MM.1S (cell line): ENCODE measurements around the gene PRKCA.

Experiments
- DNase-seq: peaks from one replicate; pipeline ENCODE4 v3.0.0-alpha.2; 2015
- H2AFZ ChIP-seq: fragments of 300-600 bp; sonication (generic); 2 replicates; pipeline ENCODE4 v1.6.0; 2016; ENCODE audit warnings: antibody characterized with exemption, low read length
- H3F3A ChIP-seq: fragments of 300-600 bp; sonication (generic); 2 replicates; pipeline ENCODE4 v1.6.1; 2016; ENCODE audit warnings: mild to moderate bottlenecking, antibody characterized with exemption, low read length, moderate library complexity, mixed read lengths; ENCODE audit not compliant: insufficient read depth
- H3K27ac ChIP-seq: fragments of 300-600 bp; sonication (generic); 2 replicates; pipeline ENCODE4 v1.5.1; 2016; ENCODE audit warnings: mild to moderate bottlenecking, low read length
- H3K27me3 ChIP-seq: fragments of 300-600 bp; sonication (generic); replicated peaks from 2 replicates; pipeline ENCODE4 v1.6.0; 2016; ENCODE audit warnings: low read length; ENCODE audit not compliant: insufficient read depth
- H3K36me3 ChIP-seq: fragments of 300-600 bp; sonication (generic); replicated peaks from 2 replicates; pipeline ENCODE4 v1.6.1; 2016; ENCODE audit warnings: mild to moderate bottlenecking, low read length, mixed read lengths; ENCODE audit not compliant: insufficient read depth
- H3K4me1 ChIP-seq: fragments of 300-600 bp; sonication (generic); 2 replicates; pipeline ENCODE4 v1.6.1; 2016; ENCODE audit warnings: low read length, mixed read lengths
- H3K4me2 ChIP-seq: fragments of 300-600 bp; sonication (generic); 2 replicates; pipeline ENCODE4 v1.6.0; 2016; ENCODE audit warnings: low read depth, low read length
- H3K4me3 ChIP-seq: fragments of 300-600 bp; sonication (generic); 2 replicates; pipeline ENCODE4 v1.5.1; 2016; ENCODE audit warnings: low read length, mixed read lengths
- H3K79me2 ChIP-seq: fragments of 300-600 bp; sonication (generic); 2 replicates; pipeline ENCODE4 v1.6.1; 2016; ENCODE audit warnings: mixed run types, low read length, mixed read lengths
- H3K9ac ChIP-seq: fragments of 300-600 bp; sonication (generic); 2 replicates; pipeline ENCODE4 v1.6.1; 2016; ENCODE audit warnings: low read length, mixed read lengths
- H3K9me2 ChIP-seq: fragments of 300-600 bp; sonication (generic); replicated peaks from 2 replicates; pipeline ENCODE4 v1.6.1; 2016; ENCODE audit warnings: mild to moderate bottlenecking, low read length, mixed read lengths; ENCODE audit not compliant: insufficient read depth
- H3K9me3 ChIP-seq: fragments of 300-600 bp; sonication (generic); replicated peaks from 2 replicates; pipeline ENCODE4 v1.6.1; 2016; ENCODE audit warnings: mild to moderate bottlenecking, low read length, mixed read lengths; ENCODE audit not compliant: insufficient read depth
- H4K20me1 ChIP-seq: fragments of 300-600 bp; sonication (generic); 2 replicates; pipeline ENCODE4 v1.6.1; 2016; ENCODE audit warnings: mild to moderate bottlenecking, low read length, moderate library complexity, mixed read lengths; ENCODE audit not compliant: insufficient read depth
- EZH2 ChIP-seq: fragments of 300-600 bp; sonication (generic); optimal IDR thresholded peaks from 2 replicates; pipeline ENCODE3; 2017; ENCODE audit warnings: low read depth, mild to moderate bottlenecking, antibody characterized with exemption, low read length, mixed read lengths
- EZH2phosphoT487 ChIP-seq: fragments of 300-600 bp; sonication (generic); IDR thresholded peaks from 2 replicates; pipeline ENCODE4 v1.6.1; 2018; ENCODE audit warnings: antibody characterized with exemption, low read length
- TF ChIP-seq, protein P1 (sequence below): fragments of 300-600 bp; sonication (generic); IDR thresholded peaks from 2 replicates; pipeline ENCODE4 v1.5.1; 2016; ENCODE audit warnings: antibody characterized with exemption, low read length, mixed read lengths

The PRKCA gene

DNA sequence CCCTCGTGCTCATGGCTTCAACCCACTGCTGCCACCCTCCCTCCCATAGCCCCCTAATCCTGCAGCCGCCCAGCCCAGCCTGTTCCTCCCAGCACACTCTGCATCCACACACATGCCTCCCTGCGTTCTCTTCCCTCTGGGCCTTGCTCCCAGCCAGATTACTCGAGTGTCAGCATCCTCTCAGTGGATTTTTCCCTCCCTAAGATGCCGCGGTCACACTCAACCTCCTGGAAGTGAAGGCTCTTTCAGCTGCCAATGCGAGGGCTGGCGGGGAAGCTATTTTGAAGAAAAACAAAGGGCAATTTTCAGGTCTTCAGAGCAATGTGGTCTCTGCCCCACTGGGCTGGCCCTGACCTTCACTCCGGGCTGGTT is 509.3 kb downstream of the PRKCA start:
- Histone ChIP-seq H3K9me2 (no peaks in the 10 kb centered on the region), H3K4me3 (no peak overlapping the region), H3K79me2 (no peaks in the 10 kb centered on the region), H4K20me1 (no peaks in the 10 kb centered on the region), H3K36me3 (no peaks in the 10 kb centered on the region), H3K4me1 (no peaks in the 10 kb centered on the region), H3K27me3 (no peaks in the 10 kb centered on the region), H3K9ac (no peak overlapping the region), H3K9me3 (no peaks in the 10 kb centered on the region), H2AFZ (no peak overlapping the region), H3F3A (no peaks in the 10 kb centered on the region), H3K4me2 (no peak overlapping the region), H3K27ac (no peak overlapping the region)
- no peak for TF ChIP-seq EZH2
- TF ChIP-seq, protein P1, sequence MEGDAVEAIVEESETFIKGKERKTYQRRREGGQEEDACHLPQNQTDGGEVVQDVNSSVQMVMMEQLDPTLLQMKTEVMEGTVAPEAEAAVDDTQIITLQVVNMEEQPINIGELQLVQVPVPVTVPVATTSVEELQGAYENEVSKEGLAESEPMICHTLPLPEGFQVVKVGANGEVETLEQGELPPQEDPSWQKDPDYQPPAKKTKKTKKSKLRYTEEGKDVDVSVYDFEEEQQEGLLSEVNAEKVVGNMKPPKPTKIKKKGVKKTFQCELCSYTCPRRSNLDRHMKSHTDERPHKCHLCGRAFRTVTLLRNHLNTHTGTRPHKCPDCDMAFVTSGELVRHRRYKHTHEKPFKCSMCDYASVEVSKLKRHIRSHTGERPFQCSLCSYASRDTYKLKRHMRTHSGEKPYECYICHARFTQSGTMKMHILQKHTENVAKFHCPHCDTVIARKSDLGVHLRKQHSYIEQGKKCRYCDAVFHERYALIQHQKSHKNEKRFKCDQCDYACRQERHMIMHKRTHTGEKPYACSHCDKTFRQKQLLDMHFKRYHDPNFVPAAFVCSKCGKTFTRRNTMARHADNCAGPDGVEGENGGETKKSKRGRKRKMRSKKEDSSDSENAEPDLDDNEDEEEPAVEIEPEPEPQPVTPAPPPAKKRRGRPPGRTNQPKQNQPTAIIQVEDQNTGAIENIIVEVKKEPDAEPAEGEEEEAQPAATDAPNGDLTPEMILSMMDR, result no peak
- DNase-seq, result no peak

DNA sequence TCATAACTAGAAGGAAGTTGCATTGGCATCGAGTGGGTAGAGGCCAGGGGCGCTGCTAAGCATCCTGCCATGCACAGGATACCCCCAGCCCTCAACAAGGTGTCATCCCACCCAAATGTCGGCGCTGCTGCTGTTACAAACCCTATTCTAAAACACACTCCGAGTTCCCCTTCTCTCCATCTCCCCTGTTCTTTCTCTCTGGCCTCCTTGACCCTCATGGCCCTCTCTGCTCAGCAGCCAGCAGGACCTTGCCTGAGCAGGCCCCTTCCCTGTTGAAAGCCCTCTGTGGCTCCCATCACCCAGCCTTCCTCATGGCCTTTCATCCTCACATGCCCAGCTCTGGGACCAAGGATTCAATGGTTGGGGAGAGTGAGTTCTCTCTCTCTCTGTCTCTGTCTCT is 510.2 kb downstream of the PRKCA start:
- no peaks in the 10 kb centered on the region for H3K79me2 ChIP-seq
- H3K9me2 ChIP-seq, result no peaks in the 10 kb centered on the region
- H4K20me1 ChIP-seq, result no peaks in the 10 kb centered on the region
- H3K4me1 ChIP-seq, result no peaks in the 10 kb centered on the region
- H3K9ac ChIP-seq, result no peak overlapping the region
- H3K27ac ChIP-seq, result no peak overlapping the region
- H3K4me3 ChIP-seq, result no peak overlapping the region
- TF ChIP-seq EZH2phosphoT487 (no peak), EZH2 (no peak)
- TF ChIP-seq, protein P1, result no peak
- no peaks in the 10 kb centered on the region for H3K27me3 ChIP-seq
- H3K9me3 ChIP-seq, result no peaks in the 10 kb centered on the region
- no peaks in the 10 kb centered on the region for H3F3A ChIP-seq
- no peak overlapping the region for H3K4me2 ChIP-seq
- no peak for DNase-seq
- no peak overlapping the region for H2AFZ ChIP-seq
- H3K36me3 ChIP-seq, result no peaks in the 10 kb centered on the region

DNA sequence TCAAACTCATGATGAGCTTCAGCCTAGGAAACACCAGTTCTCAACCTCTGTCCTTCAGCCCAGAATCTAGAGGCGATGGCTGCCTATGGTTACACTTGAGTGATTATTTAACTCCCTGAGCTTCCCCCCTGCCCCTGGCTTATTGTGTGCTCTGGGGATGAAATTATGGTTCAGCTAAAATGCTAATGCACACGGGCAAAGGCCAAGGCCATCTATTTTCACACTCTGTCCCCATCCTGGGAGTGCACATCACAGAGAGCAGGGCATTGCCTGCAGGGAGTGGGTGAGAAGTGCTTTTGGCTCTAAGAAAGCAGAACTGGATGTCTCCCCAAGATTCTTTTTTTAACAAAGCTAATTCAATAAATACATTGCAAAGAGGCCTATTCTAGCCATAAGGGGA is 510.9 kb downstream of the PRKCA start:
- Histone ChIP-seq H3K36me3 (no peaks in the 10 kb centered on the region), H3K9me2 (no peaks in the 10 kb centered on the region), H3K4me2 (no peak overlapping the region), H3K79me2 (no peaks in the 10 kb centered on the region), H2AFZ (no peak overlapping the region), H3K27me3 (no peaks in the 10 kb centered on the region), H3K4me1 (no peaks in the 10 kb centered on the region), H3K27ac (no peak overlapping the region), H3F3A (no peaks in the 10 kb centered on the region), H3K9ac (no peak overlapping the region), H3K4me3 (no peak overlapping the region), H4K20me1 (no peaks in the 10 kb centered on the region), H3K9me3 (no peaks in the 10 kb centered on the region)
- no peak for DNase-seq
- no peak for TF ChIP-seq EZH2phosphoT487
- TF ChIP-seq, protein P1, result no peak
- no peak for TF ChIP-seq EZH2

DNA sequence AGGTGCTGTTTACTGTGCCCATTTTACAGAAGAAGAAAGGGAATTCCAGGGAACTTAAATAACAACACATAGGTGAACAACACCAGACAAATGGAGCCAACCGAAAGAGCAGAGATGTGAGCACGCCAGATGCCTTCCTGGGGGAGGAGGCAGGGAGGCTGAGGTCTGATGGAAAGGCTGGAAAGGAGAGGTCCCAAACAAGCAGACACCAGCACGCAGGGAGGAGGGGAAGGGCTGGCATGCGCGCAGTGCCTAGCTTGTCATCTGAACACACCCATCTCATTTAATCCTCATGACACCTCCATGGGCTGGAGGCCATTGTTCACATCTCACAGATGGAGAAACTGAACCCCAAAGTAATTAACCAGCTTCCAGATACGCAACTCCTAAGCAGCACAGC is 511.6 kb downstream of the PRKCA start:
- Histone ChIP-seq H3K4me3 (no peak overlapping the region), H3K4me1 (no peaks in the 10 kb centered on the region), H3F3A (no peaks in the 10 kb centered on the region), H3K9me2 (no peaks in the 10 kb centered on the region), H3K9me3 (no peaks in the 10 kb centered on the region), H3K79me2 (no peaks in the 10 kb centered on the region), H3K9ac (no peak overlapping the region), H4K20me1 (no peaks in the 10 kb centered on the region), H3K36me3 (no peaks in the 10 kb centered on the region), H3K4me2 (no peak overlapping the region), H3K27ac (no peak overlapping the region), H2AFZ (no peak overlapping the region), H3K27me3 (no peaks in the 10 kb centered on the region)
- DNase-seq, result no peak
- TF ChIP-seq EZH2 (no peak), EZH2phosphoT487 (no peak)
- TF ChIP-seq, protein P1, result no peak
